Measurements from ENCODE around the gene RNF149.
"Not testable (repeated sequence)": the region's sequence is repeated elsewhere in the genome, so short reads cannot be mapped to it uniquely, and the experiment has no call there.

Gene RNF149, protein sequence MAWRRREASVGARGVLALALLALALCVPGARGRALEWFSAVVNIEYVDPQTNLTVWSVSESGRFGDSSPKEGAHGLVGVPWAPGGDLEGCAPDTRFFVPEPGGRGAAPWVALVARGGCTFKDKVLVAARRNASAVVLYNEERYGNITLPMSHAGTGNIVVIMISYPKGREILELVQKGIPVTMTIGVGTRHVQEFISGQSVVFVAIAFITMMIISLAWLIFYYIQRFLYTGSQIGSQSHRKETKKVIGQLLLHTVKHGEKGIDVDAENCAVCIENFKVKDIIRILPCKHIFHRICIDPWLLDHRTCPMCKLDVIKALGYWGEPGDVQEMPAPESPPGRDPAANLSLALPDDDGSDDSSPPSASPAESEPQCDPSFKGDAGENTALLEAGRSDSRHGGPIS

DNA sequence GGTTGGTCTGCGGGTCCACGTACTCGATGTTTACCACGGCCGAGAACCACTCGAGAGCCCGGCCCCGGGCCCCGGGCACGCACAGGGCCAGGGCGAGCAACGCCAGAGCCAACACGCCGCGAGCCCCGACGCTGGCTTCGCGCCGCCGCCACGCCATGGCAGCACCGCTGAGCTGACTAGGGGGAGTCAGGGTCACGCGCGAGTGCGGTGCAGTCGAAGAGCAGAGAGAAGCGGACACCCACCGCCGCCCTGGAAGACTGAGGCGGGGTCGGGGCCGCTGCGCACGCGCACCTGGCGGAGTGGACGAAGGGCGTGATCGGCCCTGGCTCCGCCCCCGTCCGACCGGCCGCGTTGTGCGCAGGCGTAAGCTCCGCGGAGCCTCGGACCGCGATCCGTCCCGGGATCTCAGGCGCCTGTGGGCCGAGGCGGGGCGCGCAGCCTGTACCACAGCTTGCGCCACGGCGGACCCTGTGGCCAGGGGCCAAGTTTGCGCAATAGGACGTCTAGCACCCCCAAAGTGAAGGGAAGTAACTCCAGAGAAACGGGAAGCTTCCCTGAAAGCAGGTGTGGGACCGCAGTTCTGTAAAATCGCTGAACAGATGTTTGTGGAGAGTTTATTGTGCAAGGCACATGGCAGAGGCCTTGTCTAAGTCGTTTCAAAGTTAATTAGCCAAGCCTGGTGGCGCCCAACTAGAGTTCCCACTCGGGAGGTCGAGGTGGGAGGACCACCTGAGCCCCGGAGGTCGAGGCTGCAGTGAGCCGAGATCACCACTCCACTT lies at the start of gene RNF149:
Gene RNF149, minus strand, starts transcription at position 270 of the 779 bp plus-strand sequence. Its CDS starts 113 bp downstream, at position 157.
- Histone ChIP-seq H3K36me3 (peaks cover 29 to 44% (median 40%) of the 10 kb centered on the region in 11 experiments), H4K20me1 (peaks cover 30 to 41% (median 38%) of the 10 kb centered on the region in 11 experiments), H3K9me3 (replicated peaks in 1 of 11) (peaks cover 0 to 8% (median 0%) of the 10 kb centered on the region in 11 experiments; a peak in 6 of 22 replicates), H3K27ac (peak within 1 kb of the TSS; percentile 99 to 100 (median 100)), H3K4me2 (peak within 1 kb of the TSS; percentile 78 to 96 (median 91)), H3K9ac (peak within 1 kb of the TSS; percentile 98 to 100 (median 99)), H3K4me1 (peaks cover 39 to 59% (median 49%) of the 10 kb centered on the region in 10 experiments), H3K27me3 (no peaks in the 10 kb centered on the region), H3K4me3 (peak within 1 kb of the TSS; percentile 89 to 99 (median 92))
- peak; percentile 99 to 100 (median 100) for TF ChIP-seq Cebpa-rat (IDR thresholded peaks at IDR 0.05)

DNA sequence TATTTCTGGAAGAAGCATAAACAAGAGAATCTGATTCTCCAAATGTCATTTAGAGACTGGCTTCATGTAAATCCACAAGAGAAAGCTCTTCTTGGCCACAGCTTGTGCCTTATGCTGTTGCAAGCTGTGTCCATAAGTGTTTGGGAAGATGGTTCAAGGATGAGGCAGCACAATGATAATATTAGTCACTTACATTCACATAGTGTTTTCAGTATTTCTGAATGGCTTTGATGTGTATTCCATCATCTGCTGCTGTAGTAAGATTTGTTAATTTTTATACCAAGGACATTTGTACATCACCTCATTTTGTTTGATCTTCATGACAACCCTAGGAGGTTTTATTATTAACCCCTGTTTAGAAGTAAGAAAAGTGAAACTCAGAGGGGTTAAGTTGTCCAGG lies 48.9 kb upstream of the RNF149 start:
- Histone ChIP-seq H3K4me3 (no peak overlapping the region), H3K27me3 (no peaks in the 10 kb centered on the region), H4K20me1 (no peaks in the 10 kb centered on the region), H3K4me2 (no peak overlapping the region), H3K9ac (no peak overlapping the region), H3K4me1 (peaks cover 0 to 17% (median 11%) of the 10 kb centered on the region in 10 experiments; a peak in 18 of 20 replicates), H3K9me3 (replicated peaks in 1 of 11) (no peaks in the 10 kb centered on the region), H3K36me3 (no peaks in the 10 kb centered on the region), H3K27ac (no peak overlapping the region)
- no peak for TF ChIP-seq Cebpa-rat (IDR thresholded peaks at IDR 0.05)

- no peaks in the 10 kb centered on the region for H4K20me1 ChIP-seq
- no peak for TF ChIP-seq Cebpa-rat (IDR thresholded peaks at IDR 0.05)
- H3K4me1 ChIP-seq, result peaks cover 0 to 8% (median 6%) of the 10 kb centered on the region in 10 experiments; a peak in 18 of 20 replicates
- H3K27me3 ChIP-seq, result no peaks in the 10 kb centered on the region
- no peak overlapping the region for H3K4me2 ChIP-seq
- H3K4me3 ChIP-seq, result no peak overlapping the region
- H3K9ac ChIP-seq, result no peak overlapping the region
- H3K9me3 ChIP-seq (replicated peaks in 1 of 11), result no peaks in the 10 kb centered on the region
- no peak overlapping the region for H3K27ac ChIP-seq
- no peaks in the 10 kb centered on the region for H3K36me3 ChIP-seq
These were observed 48.0 kb upstream of the RNF149 start for GRCh38 chr2:101356521-101356920.

DNA sequence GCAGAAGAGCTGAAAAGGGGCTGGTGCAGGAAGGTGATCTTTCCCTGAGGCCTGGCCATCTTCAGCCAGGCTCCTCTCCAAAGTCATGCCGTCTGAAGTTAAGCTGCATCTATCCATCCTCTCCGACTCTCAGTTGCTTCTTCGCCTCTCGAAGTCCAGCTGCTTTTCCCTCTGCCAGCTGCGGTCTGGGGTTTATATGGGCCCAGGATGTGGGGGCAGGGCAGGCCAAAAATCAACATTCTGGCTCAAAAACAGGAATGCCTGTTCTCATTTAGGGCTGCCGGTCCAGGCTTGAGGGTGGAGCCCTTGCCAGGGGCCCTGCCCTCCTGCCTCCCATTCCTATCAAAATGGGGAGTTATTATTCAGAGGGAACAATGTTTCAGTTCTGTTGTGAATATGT lies 47.6 kb upstream of the RNF149 start:
- Histone ChIP-seq H3K27me3 (no peaks in the 10 kb centered on the region), H4K20me1 (no peaks in the 10 kb centered on the region), H3K27ac (no peak overlapping the region), H3K9ac (no peak overlapping the region), H3K4me3 (no peak overlapping the region), H3K4me2 (no peak overlapping the region), H3K36me3 (no peaks in the 10 kb centered on the region), H3K4me1 (peaks cover 0 to 7% (median under 1%) of the 10 kb centered on the region in 10 experiments; a peak in 11 of 20 replicates), H3K9me3 (replicated peaks in 1 of 11) (no peaks in the 10 kb centered on the region)
- no peak for TF ChIP-seq Cebpa-rat (IDR thresholded peaks at IDR 0.05)

DNA sequence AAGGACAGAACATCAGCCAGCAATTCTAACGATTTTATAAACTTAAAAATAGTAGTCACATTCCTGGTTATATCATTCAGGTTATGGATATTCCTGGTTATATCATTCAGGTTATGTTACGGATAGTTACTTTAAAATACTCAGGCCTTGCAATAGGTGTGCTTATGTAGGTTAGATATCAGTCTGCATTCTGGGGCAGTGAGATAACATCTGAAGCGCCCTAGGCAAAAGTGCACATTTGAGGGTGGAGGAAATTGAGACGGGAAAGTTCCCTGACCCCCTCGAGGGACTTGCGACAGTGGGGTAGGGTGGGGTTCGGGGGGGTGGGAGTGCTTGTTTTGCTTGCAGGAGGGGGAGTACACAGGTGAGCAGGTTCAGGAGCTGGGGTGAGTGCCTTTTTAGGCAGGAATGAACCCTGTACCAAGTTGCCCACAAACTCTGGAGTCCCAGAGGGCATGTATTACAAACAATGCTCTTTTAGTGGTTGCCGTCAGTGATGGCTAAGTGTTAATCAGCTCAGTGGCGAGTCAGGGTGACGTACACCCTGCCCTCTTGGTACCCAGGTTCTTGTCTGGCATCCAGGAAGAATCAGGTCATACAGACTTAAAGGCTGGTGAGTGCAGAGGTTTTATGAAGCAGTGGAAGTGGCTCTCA lies 47.0 kb upstream of the RNF149 start:
- Histone ChIP-seq H3K9ac (no peak overlapping the region), H3K27ac (no peak overlapping the region), H3K4me2 (no peak overlapping the region), H3K4me1 (peaks cover 0 to 9% (median 0%) of the 10 kb centered on the region in 10 experiments; a peak in 6 of 20 replicates), H3K27me3 (no peaks in the 10 kb centered on the region), H3K9me3 (replicated peaks in 1 of 11) (no peaks in the 10 kb centered on the region), H4K20me1 (no peaks in the 10 kb centered on the region), H3K36me3 (no peaks in the 10 kb centered on the region), H3K4me3 (no peak overlapping the region)
- TF ChIP-seq Cebpa-rat (IDR thresholded peaks at IDR 0.05), result no peak

DNA sequence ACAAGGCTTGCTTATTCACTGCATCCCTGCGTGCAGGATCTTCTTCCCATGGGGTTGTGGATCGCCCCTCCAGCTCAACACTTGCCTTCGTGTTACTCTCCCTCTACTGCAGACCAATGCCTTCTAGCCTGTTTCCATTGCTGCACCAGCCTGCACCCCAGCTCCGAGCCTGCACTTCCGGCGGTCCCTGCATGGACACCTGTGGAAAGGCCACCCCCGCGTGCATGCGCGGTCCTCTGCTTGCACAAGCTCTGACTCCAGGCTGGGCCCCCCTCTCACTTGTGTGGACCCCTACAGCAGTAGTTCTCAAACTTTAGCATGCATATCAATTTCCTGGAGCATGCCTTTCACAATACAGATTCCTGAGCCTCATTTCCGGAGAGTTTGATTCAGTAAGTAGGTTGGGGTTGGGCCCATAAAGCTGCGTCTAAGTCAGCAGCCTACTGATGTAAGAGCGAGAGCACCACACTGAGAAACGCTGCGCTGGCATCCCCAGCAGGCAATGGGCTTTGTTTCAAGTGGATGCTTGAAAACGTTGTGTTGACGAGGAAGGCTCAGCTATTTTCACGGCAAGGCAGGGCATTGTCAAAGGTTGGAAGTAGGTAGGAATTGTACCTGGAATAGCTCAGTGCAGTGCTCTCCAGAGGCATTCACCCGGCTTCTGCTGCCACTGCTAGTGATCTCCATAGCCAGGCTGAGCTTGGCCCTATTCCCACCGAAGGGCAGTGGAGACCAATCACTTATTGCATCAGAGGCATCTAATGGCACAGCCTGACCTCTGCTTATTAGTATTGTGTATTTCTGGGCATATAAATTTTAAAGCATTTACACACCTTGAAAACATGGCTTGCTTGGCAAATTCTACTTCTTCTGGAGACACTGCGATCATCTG lies 46.2 kb upstream of the RNF149 start:
- Histone ChIP-seq H3K27me3 (no peaks in the 10 kb centered on the region), H3K9me3 (replicated peaks in 1 of 11) (no peaks in the 10 kb centered on the region), H3K4me1 (peaks cover 0 to 18% (median 0%) of the 10 kb centered on the region in 10 experiments; a peak in 6 of 20 replicates), H3K4me3 (no peak overlapping the region), H4K20me1 (no peaks in the 10 kb centered on the region), H3K4me2 (no peak overlapping the region), H3K9ac (no peak overlapping the region), H3K27ac (no peak overlapping the region), H3K36me3 (no peaks in the 10 kb centered on the region)
- no peak for TF ChIP-seq Cebpa-rat (IDR thresholded peaks at IDR 0.05)

DNA sequence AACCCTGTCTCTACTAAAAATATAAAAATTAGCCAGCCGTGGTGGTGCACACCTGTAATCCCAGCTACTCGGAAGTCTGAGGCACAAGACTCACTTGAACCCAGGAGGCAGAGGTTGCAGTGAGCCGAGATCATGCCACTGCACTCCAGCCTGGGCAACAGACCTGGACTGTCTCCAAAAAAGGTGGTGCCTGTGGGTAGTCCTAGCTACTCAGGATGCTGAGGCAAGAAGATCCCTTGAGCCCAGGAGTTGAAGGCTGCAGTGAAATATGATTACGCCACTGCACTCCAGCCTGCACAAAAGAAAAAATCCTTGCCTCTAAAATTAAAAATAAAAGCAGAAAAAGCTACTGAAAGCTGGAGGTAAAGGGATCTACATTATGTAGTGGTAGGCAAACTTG lies 44.1 kb upstream of the RNF149 start:
- not testable (repeated sequence) for H4K20me1 ChIP-seq; H3K4me2 ChIP-seq; H3K27ac ChIP-seq; H3K9me3 ChIP-seq (replicated peaks in 1 of 11); H3K27me3 ChIP-seq; H3K9ac ChIP-seq; H3K4me3 ChIP-seq; H3K36me3 ChIP-seq
- peaks cover 0 to 28% (median 0%) of the 10 kb centered on the region in 10 experiments; a peak in 7 of 20 replicates for H3K4me1 ChIP-seq

- no peaks in the 10 kb centered on the region for H3K9me3 ChIP-seq (replicated peaks in 1 of 11)
- no peaks in the 10 kb centered on the region for H3K27me3 ChIP-seq
- no peak for TF ChIP-seq Cebpa-rat (IDR thresholded peaks at IDR 0.05)
- no peak overlapping the region; a peak in 1 of 22 replicates for H3K27ac ChIP-seq
- no peak overlapping the region for H3K9ac ChIP-seq
- no peaks in the 10 kb centered on the region for H4K20me1 ChIP-seq
- H3K4me3 ChIP-seq, result no peak overlapping the region
- H3K36me3 ChIP-seq, result no peaks in the 10 kb centered on the region
- H3K4me2 ChIP-seq, result peak overlapping the region in 2 of 11 experiments; percentile 70 to 82; a peak in 4 of 22 replicates
- H3K4me1 ChIP-seq, result peaks cover 0 to 28% (median 0%) of the 10 kb centered on the region in 10 experiments; a peak in 7 of 20 replicates
These were observed 42.7 kb upstream of the RNF149 start for GRCh38 chr2:101351207-101351606.
